Activated CD8-positive, alpha-beta memory T cell treated with anti-CD3 and anti-CD28 coated beads, Interleukin-2, amount 50 U/mL, for 1 hour (primary cell): Measurements from ENCODE around the gene CTNNA2.

Experiments
- DNase-seq: peaks from one replicate; pipeline ENCODE4 v3.0.0-alpha.2; 2020; ENCODE audit errors: extremely low read depth

CTNNA2 gene

GRCh38 chr2:79789811-79790210 lies 277.0 kb downstream of the CTNNA2 start:
- DNase-seq = no peak

GRCh38 chr2:79792090-79792489 lies 279.2 kb downstream of the CTNNA2 start:
- DNase-seq = no peak

GRCh38 chr2:79793006-79793405 lies 280.2 kb downstream of the CTNNA2 start:
- DNase-seq = no peak

GRCh38 chr2:79796641-79797040 lies 283.8 kb downstream of the CTNNA2 start:
- no peak for DNase-seq

- no peak for DNase-seq
Observed at GRCh38 chr2:79798776-79799175, 285.9 kb downstream of the CTNNA2 start.

- DNase-seq = no peak
Observed at GRCh38 chr2:79799729-79800128, 286.9 kb downstream of the CTNNA2 start.

GRCh38 chr2:79801082-79801481 lies 288.2 kb downstream of the CTNNA2 start:
- DNase-seq = no peak

- DNase-seq = no peak
Observed at GRCh38 chr2:79817288-79817687, 304.4 kb downstream of the CTNNA2 start.

- no peak for DNase-seq
Observed at GRCh38 chr2:79820281-79820680, 307.4 kb downstream of the CTNNA2 start.

GRCh38 chr2:79822136-79822535 lies 309.3 kb downstream of the CTNNA2 start:
- DNase-seq = no peak

GRCh38 chr2:79824086-79824786 lies 311.4 kb downstream of the CTNNA2 start:
- no peak for DNase-seq

GRCh38 chr2:79827881-79828280 lies 315.0 kb downstream of the CTNNA2 start:
- DNase-seq = no peak

- DNase-seq = no peak
Observed at GRCh38 chr2:79830501-79830900, 317.6 kb downstream of the CTNNA2 start.

GRCh38 chr2:79831961-79832360 lies 319.1 kb downstream of the CTNNA2 start:
- no peak for DNase-seq

GRCh38 chr2:79832511-79833234 lies 319.8 kb downstream of the CTNNA2 start:
- DNase-seq = no peak

GRCh38 chr2:79833235-79833878 lies 320.5 kb downstream of the CTNNA2 start:
- DNase-seq = no peak

- DNase-seq = no peak
Observed at GRCh38 chr2:79835911-79836310, 323.1 kb downstream of the CTNNA2 start.

- no peak for DNase-seq
Observed at GRCh38 chr2:79844011-79844410, 331.2 kb downstream of the CTNNA2 start.

GRCh38 chr2:79846878-79847277 lies 334.0 kb downstream of the CTNNA2 start:
- DNase-seq = no peak

- no peak for DNase-seq
Observed at GRCh38 chr2:79849241-79849640, 336.4 kb downstream of the CTNNA2 start.

GRCh38 chr2:79849949-79850348 lies 337.1 kb downstream of the CTNNA2 start:
- DNase-seq = no peak

GRCh38 chr2:79850912-79851311 lies 338.1 kb downstream of the CTNNA2 start:
- DNase-seq = no peak
